ENCODE data around the gene COBL.
A peak's percentile ranks its signal among the peaks of the same experiment; 100 is the strongest.

Gene COBL

GRCh38 chr7:51249187-51249945, 67.2 kb downstream of the COBL start:
- H3K9me3 ChIP-seq (replicated peaks in 1 of 2; ENCODE audit: control insufficient read depth in 2 of 2, insufficient read depth in 1 of 2, low read depth in 1 of 2, low read length in 2 of 2): no peaks in the 10 kb centered on the region
- no peak overlapping the region for H4K8ac ChIP-seq (ENCODE audit: low read depth, low read length)
- H3K4me3 ChIP-seq (ENCODE audit: low read length in 2 of 2): no peak overlapping the region
- no peak overlapping the region for H3K27ac ChIP-seq (replicated peaks; ENCODE audit: low read length)
- H4K91ac ChIP-seq (ENCODE audit: low read depth, low read length, poor library complexity): no peak overlapping the region
- no peaks in the 10 kb centered on the region for H3K27me3 ChIP-seq (ENCODE audit: control insufficient read depth in 3 of 3, insufficient read depth in 3 of 3, low read depth in 1 of 3, low read length in 3 of 3)
- H3K4me2 ChIP-seq (ENCODE audit: insufficient read depth, low read length, poor library complexity, severe bottlenecking): no peak overlapping the region
- no peak for DNase-seq (ENCODE audit: low spot score)
- H3K36me3 ChIP-seq (replicated peaks in 1 of 2; ENCODE audit: control insufficient read depth in 2 of 2, insufficient read depth in 2 of 2, low read length in 2 of 2): no peaks in the 10 kb centered on the region
- H3K4me1 ChIP-seq (ENCODE audit: control insufficient read depth in 2 of 2, insufficient read depth in 1 of 2, low read depth in 1 of 2, low read length in 2 of 2): no peaks in the 10 kb centered on the region
- no peak overlapping the region for H2BK12ac ChIP-seq (ENCODE audit: low read length)
- no peak overlapping the region for H2BK120ac ChIP-seq (ENCODE audit: low read depth, low read length)
- no peak overlapping the region for H3K14ac ChIP-seq (ENCODE audit: low read length)
- WGBS, 2 donors (ENCODE audit: extremely low coverage in 2 of 2, insufficient read length in 2 of 2, insufficient replicate concordance in 1 of 2): no CpG with 5 or more reads among the region's 5 CpGs
- no peak overlapping the region for H2BK5ac ChIP-seq (ENCODE audit: low read length)
- H3K18ac ChIP-seq (ENCODE audit: low read length): no peak overlapping the region
- no peak overlapping the region for H3K4ac ChIP-seq (ENCODE audit: low read length)
- H2BK15ac ChIP-seq (ENCODE audit: low read length): no peak overlapping the region
- no peak overlapping the region for H2AFZ ChIP-seq (ENCODE audit: low read length)
- H3K9ac ChIP-seq (ENCODE audit: low read depth, low read length, poor library complexity): no peak overlapping the region
- H3K79me1 ChIP-seq (ENCODE audit: low read depth, low read length): no peaks in the 10 kb centered on the region
- H2AK5ac ChIP-seq (ENCODE audit: low read depth, low read length): no peak overlapping the region
- H3K23ac ChIP-seq (ENCODE audit: low read depth, low read length, poor library complexity): no peak overlapping the region

GRCh38 chr7:51246258-51247245, 70.1 kb downstream of the COBL start:
- Histone ChIP-seq H2BK120ac (ENCODE audit: low read depth, low read length) (no peak overlapping the region), H3K27ac (replicated peaks; ENCODE audit: low read length) (no peak overlapping the region), H3K14ac (ENCODE audit: low read length) (no peak overlapping the region), H3K9me3 (replicated peaks in 1 of 2; ENCODE audit: control insufficient read depth in 2 of 2, insufficient read depth in 1 of 2, low read depth in 1 of 2, low read length in 2 of 2) (peaks cover 0 to 3% of the 10 kb centered on the region in 2 donors), H3K4me3 (ENCODE audit: low read length in 2 of 2) (no peak overlapping the region), H3K4ac (ENCODE audit: low read length) (no peak overlapping the region), H3K79me1 (ENCODE audit: low read depth, low read length) (no peaks in the 10 kb centered on the region), H3K36me3 (replicated peaks in 1 of 2; ENCODE audit: control insufficient read depth in 2 of 2, insufficient read depth in 2 of 2, low read length in 2 of 2) (no peaks in the 10 kb centered on the region), H2BK12ac (ENCODE audit: low read length) (no peak overlapping the region), H3K27me3 (ENCODE audit: control insufficient read depth in 3 of 3, insufficient read depth in 3 of 3, low read depth in 1 of 3, low read length in 3 of 3) (no peaks in the 10 kb centered on the region), H2BK5ac (ENCODE audit: low read length) (no peak overlapping the region), H3K4me2 (ENCODE audit: insufficient read depth, low read length, poor library complexity, severe bottlenecking) (no peak overlapping the region), H4K8ac (ENCODE audit: low read depth, low read length) (no peak overlapping the region), H4K91ac (ENCODE audit: low read depth, low read length, poor library complexity) (no peak overlapping the region), H3K18ac (ENCODE audit: low read length) (no peak overlapping the region), H3K4me1 (ENCODE audit: control insufficient read depth in 2 of 2, insufficient read depth in 1 of 2, low read depth in 1 of 2, low read length in 2 of 2) (no peaks in the 10 kb centered on the region), H2AK5ac (ENCODE audit: low read depth, low read length) (no peak overlapping the region), H3K23ac (ENCODE audit: low read depth, low read length, poor library complexity) (no peak overlapping the region), H3K9ac (ENCODE audit: low read depth, low read length, poor library complexity) (no peak overlapping the region), H2AFZ (ENCODE audit: low read length) (no peak overlapping the region), H2BK15ac (ENCODE audit: low read length) (peak overlapping the region; percentile 16)
- no peak for DNase-seq (ENCODE audit: low spot score)
- WGBS, 2 donors (ENCODE audit: extremely low coverage in 2 of 2, insufficient read length in 2 of 2, insufficient replicate concordance in 1 of 2): no CpG with 5 or more reads among the region's 12 CpGs

- Histone ChIP-seq H2AK5ac (ENCODE audit: low read depth, low read length) (no peak overlapping the region), H3K4me2 (ENCODE audit: insufficient read depth, low read length, poor library complexity, severe bottlenecking) (no peak overlapping the region), H3K4me1 (ENCODE audit: control insufficient read depth in 2 of 2, insufficient read depth in 1 of 2, low read depth in 1 of 2, low read length in 2 of 2) (no peaks in the 10 kb centered on the region), H2BK120ac (ENCODE audit: low read depth, low read length) (no peak overlapping the region), H4K91ac (ENCODE audit: low read depth, low read length, poor library complexity) (no peak overlapping the region), H2AFZ (ENCODE audit: low read length) (no peak overlapping the region), H3K4ac (ENCODE audit: low read length) (no peak overlapping the region), H2BK5ac (ENCODE audit: low read length) (no peak overlapping the region), H3K27ac (replicated peaks; ENCODE audit: low read length) (no peak overlapping the region), H3K14ac (ENCODE audit: low read length) (no peak overlapping the region), H3K23ac (ENCODE audit: low read depth, low read length, poor library complexity) (no peak overlapping the region), H3K9ac (ENCODE audit: low read depth, low read length, poor library complexity) (no peak overlapping the region), H2BK15ac (ENCODE audit: low read length) (no peak overlapping the region), H3K27me3 (ENCODE audit: control insufficient read depth in 3 of 3, insufficient read depth in 3 of 3, low read depth in 1 of 3, low read length in 3 of 3) (no peaks in the 10 kb centered on the region), H3K36me3 (replicated peaks in 1 of 2; ENCODE audit: control insufficient read depth in 2 of 2, insufficient read depth in 2 of 2, low read length in 2 of 2) (no peaks in the 10 kb centered on the region), H4K8ac (ENCODE audit: low read depth, low read length) (no peak overlapping the region), H3K4me3 (ENCODE audit: low read length in 2 of 2) (no peak overlapping the region), H3K18ac (ENCODE audit: low read length) (no peak overlapping the region), H2BK12ac (ENCODE audit: low read length) (no peak overlapping the region), H3K9me3 (replicated peaks in 1 of 2; ENCODE audit: control insufficient read depth in 2 of 2, insufficient read depth in 1 of 2, low read depth in 1 of 2, low read length in 2 of 2) (peaks cover 0 to 3% of the 10 kb centered on the region in 2 donors), H3K79me1 (ENCODE audit: low read depth, low read length) (no peaks in the 10 kb centered on the region)
- no CpG with 5 or more reads among the region's 7 CpGs for WGBS, 2 donors (ENCODE audit: extremely low coverage in 2 of 2, insufficient read length in 2 of 2, insufficient replicate concordance in 1 of 2)
- no peak for DNase-seq (ENCODE audit: low spot score)
Observed at GRCh38 chr7:51244885-51245284, 71.7 kb downstream of the COBL start.

GRCh38 chr7:51244053-51244452, 72.6 kb downstream of the COBL start:
- H3K9ac ChIP-seq (ENCODE audit: low read depth, low read length, poor library complexity): no peak overlapping the region
- no peak overlapping the region for H3K4ac ChIP-seq (ENCODE audit: low read length)
- H3K9me3 ChIP-seq (replicated peaks in 1 of 2; ENCODE audit: control insufficient read depth in 2 of 2, insufficient read depth in 1 of 2, low read depth in 1 of 2, low read length in 2 of 2): peaks cover 0 to 3% of the 10 kb centered on the region in 2 donors
- DNase-seq (ENCODE audit: low spot score): no peak
- H2AK5ac ChIP-seq (ENCODE audit: low read depth, low read length): no peak overlapping the region
- no peaks in the 10 kb centered on the region for H3K79me1 ChIP-seq (ENCODE audit: low read depth, low read length)
- peaks cover 0 to under 1% of the 10 kb centered on the region in 2 donors for H3K4me1 ChIP-seq (ENCODE audit: control insufficient read depth in 2 of 2, insufficient read depth in 1 of 2, low read depth in 1 of 2, low read length in 2 of 2)
- no CpG with 5 or more reads among the region's 5 CpGs for WGBS, 2 donors (ENCODE audit: extremely low coverage in 2 of 2, insufficient read length in 2 of 2, insufficient replicate concordance in 1 of 2)
- H3K14ac ChIP-seq (ENCODE audit: low read length): no peak overlapping the region
- no peak overlapping the region for H3K18ac ChIP-seq (ENCODE audit: low read length)
- no peaks in the 10 kb centered on the region for H3K27me3 ChIP-seq (ENCODE audit: control insufficient read depth in 3 of 3, insufficient read depth in 3 of 3, low read depth in 1 of 3, low read length in 3 of 3)
- no peak overlapping the region for H3K27ac ChIP-seq (replicated peaks; ENCODE audit: low read length)
- H2AFZ ChIP-seq (ENCODE audit: low read length): no peak overlapping the region
- no peaks in the 10 kb centered on the region for H3K36me3 ChIP-seq (replicated peaks in 1 of 2; ENCODE audit: control insufficient read depth in 2 of 2, insufficient read depth in 2 of 2, low read length in 2 of 2)
- no peak overlapping the region for H4K91ac ChIP-seq (ENCODE audit: low read depth, low read length, poor library complexity)
- H4K8ac ChIP-seq (ENCODE audit: low read depth, low read length): no peak overlapping the region
- no peak overlapping the region for H2BK12ac ChIP-seq (ENCODE audit: low read length)
- H2BK5ac ChIP-seq (ENCODE audit: low read length): no peak overlapping the region
- H2BK120ac ChIP-seq (ENCODE audit: low read depth, low read length): no peak overlapping the region
- H2BK15ac ChIP-seq (ENCODE audit: low read length): no peak overlapping the region
- no peak overlapping the region for H3K4me3 ChIP-seq (ENCODE audit: low read length in 2 of 2)
- no peak overlapping the region for H3K4me2 ChIP-seq (ENCODE audit: insufficient read depth, low read length, poor library complexity, severe bottlenecking)
- no peak overlapping the region for H3K23ac ChIP-seq (ENCODE audit: low read depth, low read length, poor library complexity)
